ENCODE measurements around the gene WDR37.
"Not testable (repeated sequence)": the region's sequence is repeated elsewhere in the genome, so short reads cannot be mapped to it uniquely, and the experiment has no call there.

Gene WDR37

DNA sequence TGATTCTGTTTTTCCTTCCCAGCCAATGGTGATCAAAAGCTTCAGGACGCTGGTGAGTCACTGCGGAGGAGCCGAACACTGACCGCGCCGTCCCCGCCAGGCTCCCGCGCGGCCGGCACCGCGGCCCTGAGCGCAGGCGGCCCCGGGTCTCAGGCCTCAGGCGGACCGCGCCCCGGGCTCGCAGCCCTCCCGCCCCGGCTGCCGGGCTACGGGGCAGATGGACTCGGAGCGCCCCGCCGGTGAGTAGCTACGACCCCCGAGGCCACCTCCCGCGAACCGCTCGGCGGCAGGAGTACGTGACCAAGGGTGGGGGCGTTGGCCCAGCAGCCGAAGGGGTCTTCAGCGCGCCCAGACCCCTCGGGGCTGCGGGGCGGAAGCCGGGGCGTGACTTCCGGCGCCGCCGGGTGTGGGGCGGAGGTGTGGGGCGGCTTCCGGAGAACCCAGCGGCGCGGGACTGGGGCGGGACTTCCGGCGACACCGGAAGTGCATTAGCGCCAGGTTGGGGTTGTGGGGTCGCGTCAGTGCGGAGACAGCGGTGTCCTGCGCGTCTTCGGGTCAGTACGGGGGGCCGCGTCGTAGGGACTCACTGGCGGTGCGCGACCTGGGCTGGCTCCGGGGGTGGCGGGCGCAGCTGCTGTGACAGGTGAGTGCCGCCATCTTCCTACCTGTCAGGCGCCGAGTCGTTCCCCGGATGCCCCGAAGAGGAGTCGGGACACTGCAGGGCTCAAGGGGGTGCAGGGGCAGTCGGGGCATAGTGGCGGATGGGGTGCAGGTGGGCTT lies at the start of gene WDR37:
Gene WDR37, plus strand, starts transcription at position 60 of the 780 bp plus-strand sequence. CDS start 15,771 bp downstream, outside the sequence.
- DNase-seq, result peak; percentile 89

GRCh38 chr10:1006573-1006972 lies 49.6 kb upstream of the WDR37 start:
- no peak for DNase-seq

DNA sequence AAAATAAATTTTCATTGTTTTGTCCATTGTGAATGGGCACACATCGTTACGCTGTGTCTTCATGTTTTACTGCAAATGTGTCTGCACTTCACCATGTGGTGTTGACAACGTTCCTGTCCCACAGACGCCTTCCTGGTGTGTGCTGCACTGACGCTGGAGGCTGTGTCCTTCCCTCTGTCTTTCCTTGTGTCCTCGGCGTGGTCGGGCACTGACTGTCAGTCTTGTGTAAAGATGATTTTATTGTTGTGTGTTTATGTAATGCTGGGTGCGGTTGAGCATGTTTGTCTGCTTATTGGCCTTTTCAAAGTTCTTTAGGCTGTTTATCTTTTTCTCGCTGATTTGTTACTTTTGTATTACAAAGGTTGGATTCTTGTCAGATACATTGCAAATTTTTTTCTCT lies 48.6 kb upstream of the WDR37 start:
- no peak for DNase-seq

- no peak for DNase-seq
Observed at GRCh38 chr10:1009071-1009494, 47.1 kb upstream of the WDR37 start.

GRCh38 chr10:1009947-1010346 lies 46.2 kb upstream of the WDR37 start:
- DNase-seq, result not testable (repeated sequence)

GRCh38 chr10:1010703-1011102 lies 45.5 kb upstream of the WDR37 start:
- no peak for DNase-seq

GRCh38 chr10:1011696-1012095 lies 44.5 kb upstream of the WDR37 start:
- no peak for DNase-seq

DNA sequence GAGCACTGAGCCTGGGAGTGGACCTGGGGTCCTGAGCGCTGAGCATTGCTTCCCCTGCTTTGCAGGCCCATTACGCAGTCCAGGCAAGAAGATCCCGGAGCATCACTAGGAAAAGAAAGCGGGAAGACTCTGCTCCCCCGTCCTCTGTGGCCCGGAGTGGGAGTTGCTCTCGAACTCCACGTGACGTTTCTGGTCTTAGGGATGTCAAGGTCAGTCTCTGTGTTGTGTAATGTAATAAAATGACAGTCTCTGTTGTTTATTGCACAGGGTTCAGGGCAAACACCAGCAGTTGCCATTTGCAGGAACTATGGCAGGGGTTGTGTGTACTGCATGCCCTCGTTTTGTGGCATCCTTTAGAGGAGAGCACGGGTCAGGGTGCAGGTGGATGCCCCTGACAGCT lies 40.5 kb upstream of the WDR37 start:
- no peak for DNase-seq

GRCh38 chr10:1019362-1019761 lies 36.8 kb upstream of the WDR37 start:
- DNase-seq, result no peak

GRCh38 chr10:1020460-1020859 lies 35.7 kb upstream of the WDR37 start:
- no peak for DNase-seq

- DNase-seq, result no peak
Observed at GRCh38 chr10:1020958-1021357, 35.2 kb upstream of the WDR37 start.

DNA sequence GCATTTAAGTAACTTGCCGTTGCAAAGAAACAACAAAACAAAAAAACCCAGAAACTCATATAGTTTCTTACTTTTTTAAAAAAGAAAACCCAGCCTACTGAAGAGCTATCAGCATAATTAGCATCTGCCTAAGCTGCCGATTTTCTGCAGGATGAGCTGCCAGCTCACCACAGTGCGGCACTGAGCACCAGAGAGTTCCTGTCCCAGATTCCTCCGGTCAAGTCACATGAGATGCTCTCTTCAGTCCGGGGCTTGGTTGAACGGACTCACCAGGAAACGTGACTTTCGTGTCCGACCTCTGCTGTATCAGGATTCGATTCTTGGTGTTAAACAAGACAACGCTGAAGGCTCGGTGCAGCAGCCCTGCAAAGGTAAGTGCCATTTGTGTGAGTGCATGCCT lies 33.8 kb upstream of the WDR37 start:
- DNase-seq, result no peak

DNA sequence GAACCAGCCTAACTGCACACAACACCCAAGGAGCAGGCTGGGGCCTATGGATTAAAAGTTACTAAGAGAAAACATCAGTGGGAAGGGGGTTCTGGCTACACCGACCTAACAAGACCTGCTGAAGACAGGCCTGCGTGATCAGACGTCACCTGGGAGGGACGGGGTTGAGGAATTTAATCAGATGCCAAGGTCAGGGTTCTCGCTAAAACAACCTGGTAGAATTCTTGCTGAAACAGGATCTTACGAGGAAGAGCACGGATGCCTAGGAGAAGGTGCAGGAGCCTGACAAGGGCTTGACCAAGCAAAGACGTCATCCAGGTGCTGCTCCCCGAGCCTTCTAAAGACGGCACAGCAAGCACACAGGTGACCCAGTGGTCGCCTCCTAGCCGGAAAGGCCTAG lies 32.1 kb upstream of the WDR37 start:
- DNase-seq, result no peak

DNA sequence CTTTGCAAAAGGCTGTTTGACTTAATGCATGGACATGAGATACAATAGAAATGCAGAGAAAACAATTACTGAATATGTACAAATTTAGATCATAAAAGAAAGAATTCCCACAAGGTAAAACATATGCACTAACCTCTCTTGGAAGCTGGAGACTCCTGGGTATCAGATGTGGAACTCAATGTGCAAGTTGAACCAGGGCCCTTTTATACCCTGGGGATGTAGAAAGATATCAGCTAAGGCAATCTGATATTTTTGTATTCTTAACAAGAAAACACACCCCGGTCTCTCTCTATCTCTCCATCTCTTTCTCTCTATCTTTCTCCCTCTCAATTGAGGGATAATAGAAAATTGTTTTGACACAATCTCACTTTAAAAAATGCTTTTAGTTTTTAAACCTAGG lies 30.5 kb upstream of the WDR37 start, which contains the start of gene IDI2:
Gene IDI2, minus strand, starts transcription at position 177 of the 400 bp plus-strand sequence. CDS start 1,136 bp downstream, outside the sequence.
- DNase-seq, result no peak

DNA sequence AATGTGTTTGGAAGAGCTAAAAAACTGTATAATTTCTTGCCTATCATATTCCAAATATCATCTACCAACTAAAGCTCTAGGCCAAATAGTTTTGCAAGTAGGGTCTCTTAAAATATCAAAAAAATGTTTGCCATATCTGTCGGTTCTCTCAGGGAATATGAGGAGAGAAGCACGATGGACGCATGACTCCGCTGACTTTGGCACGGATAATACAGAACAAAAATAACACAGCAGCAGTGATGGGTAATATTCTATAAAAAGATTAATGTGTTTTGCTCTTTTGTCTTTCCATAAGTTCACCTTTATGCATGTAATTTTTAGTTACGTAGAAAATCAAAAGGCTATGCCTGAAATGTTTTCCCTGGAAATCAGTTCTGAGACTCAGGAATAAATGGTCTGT lies 29.6 kb upstream of the WDR37 start:
- no peak for DNase-seq

GRCh38 chr10:1029838-1030237 lies 26.3 kb upstream of the WDR37 start:
- DNase-seq, result no peak

GRCh38 chr10:1033601-1034000 lies 22.6 kb upstream of the WDR37 start:
- no peak for DNase-seq

GRCh38 chr10:1034758-1035157 lies 21.4 kb upstream of the WDR37 start:
- DNase-seq, result no peak

DNA sequence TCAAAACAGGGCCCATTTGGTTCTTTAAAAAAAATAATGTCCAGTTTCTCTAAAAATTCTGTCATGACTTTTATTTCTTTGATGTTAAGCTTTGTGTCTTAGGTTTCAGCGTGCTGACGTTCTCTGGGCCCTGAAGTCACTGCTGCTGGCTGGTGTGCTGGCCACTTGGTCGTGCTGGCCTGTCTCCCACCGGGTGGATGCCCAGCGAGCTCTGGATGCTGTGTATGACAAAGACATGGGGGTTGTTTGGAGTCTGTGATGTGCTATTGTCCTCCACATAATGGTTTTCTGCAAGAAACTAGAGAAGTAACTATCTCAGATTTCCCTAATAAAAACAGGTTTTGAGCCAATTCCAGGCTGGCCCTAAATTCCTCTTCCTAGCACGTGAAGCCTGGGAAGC lies 21.0 kb upstream of the WDR37 start:
- no peak for DNase-seq

DNA sequence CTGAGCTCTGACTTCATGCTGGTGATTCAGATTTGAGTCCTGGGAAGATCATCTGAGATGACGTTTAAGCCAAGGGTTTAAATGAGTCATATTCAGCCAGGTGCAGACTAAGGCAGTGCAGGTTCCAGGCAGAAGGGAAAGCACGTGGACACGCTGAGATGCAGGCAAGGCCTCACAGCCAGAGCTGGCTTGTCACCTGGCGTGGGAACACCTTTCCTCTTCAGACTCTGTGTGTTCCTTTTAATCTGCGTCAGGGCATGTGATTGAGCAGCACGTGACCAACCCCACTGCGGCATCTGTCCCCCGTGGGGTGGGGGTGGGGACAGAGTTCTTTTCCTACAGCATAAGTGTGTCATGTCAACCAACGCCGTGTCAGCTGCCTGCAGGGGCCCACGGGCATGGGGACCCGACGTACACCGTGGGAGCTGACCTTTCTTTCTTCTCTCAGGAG lies 19.8 kb upstream of the WDR37 start:
- DNase-seq, result no peak

DNA sequence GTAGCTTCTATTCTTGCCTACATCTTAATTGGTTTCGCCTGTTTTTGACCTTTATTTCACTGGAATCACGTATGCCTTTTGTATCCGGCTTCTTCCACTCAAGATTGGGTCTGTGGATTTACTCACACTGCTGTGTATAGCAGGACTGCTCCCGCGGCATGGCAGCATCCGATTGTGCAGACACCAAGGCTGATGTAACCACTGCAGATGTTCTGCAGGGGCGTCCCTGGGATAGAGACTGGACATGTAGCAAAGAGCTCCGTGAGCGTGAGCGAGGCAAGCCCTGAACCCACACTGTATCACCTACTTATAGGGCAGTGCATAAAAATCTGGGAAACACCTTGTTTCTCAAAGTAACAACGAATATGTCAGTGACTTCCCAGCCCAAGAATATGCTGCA lies 19.1 kb upstream of the WDR37 start:
- DNase-seq, result no peak

DNA sequence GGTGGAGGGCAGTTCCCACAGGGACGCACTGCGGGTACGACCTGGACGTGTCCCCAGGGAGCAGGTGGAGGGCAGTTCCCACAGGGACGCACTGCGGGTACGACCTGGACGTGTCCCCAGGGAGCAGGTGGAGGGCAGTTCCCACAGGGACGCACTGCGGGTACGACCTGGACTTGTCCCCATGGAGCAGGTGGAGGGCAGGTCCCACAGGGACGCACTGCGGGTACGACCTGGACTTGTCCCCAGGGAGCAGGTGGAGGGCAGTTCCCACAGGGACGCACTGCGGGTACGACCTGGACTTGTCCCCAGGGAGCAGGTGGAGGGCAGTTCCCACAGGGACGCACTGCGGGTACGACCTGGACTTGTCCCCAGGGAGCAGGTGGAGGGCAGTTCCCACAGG lies 17.4 kb upstream of the WDR37 start:
- DNase-seq, result not testable (repeated sequence)

GRCh38 chr10:1040133-1040532 lies 16.1 kb upstream of the WDR37 start:
- DNase-seq, result no peak

GRCh38 chr10:1041514-1041913 lies 14.7 kb upstream of the WDR37 start:
- no peak for DNase-seq

- no peak for DNase-seq
Observed at GRCh38 chr10:1043532-1043995, 12.6 kb upstream of the WDR37 start.
